ENCODE measurements around the gene PITPNB.

PITPNB gene

GRCh38 chr22:27919222-27919941 lies at the start of gene PITPNB:
TSS of gene PITPNB (minus strand) at chr22:27919256. CDS start at chr22:27919191, 65 bp downstream.
- peaks cover 91% of the 10 kb centered on the region for H3K79me2 ChIP-seq (ENCODE audit: control insufficient read depth, low read length)
- no peak for TF ChIP-seq EZH2phosphoT487 (IDR thresholded peaks at IDR 0.05; ENCODE audit: borderline replicate concordance, low read length)
- TF ChIP-seq, protein P1, sequence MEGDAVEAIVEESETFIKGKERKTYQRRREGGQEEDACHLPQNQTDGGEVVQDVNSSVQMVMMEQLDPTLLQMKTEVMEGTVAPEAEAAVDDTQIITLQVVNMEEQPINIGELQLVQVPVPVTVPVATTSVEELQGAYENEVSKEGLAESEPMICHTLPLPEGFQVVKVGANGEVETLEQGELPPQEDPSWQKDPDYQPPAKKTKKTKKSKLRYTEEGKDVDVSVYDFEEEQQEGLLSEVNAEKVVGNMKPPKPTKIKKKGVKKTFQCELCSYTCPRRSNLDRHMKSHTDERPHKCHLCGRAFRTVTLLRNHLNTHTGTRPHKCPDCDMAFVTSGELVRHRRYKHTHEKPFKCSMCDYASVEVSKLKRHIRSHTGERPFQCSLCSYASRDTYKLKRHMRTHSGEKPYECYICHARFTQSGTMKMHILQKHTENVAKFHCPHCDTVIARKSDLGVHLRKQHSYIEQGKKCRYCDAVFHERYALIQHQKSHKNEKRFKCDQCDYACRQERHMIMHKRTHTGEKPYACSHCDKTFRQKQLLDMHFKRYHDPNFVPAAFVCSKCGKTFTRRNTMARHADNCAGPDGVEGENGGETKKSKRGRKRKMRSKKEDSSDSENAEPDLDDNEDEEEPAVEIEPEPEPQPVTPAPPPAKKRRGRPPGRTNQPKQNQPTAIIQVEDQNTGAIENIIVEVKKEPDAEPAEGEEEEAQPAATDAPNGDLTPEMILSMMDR (IDR thresholded peaks at IDR 0.05; ENCODE audit: low read depth, low read length, poor library complexity, severe bottlenecking), result no peak
- H4K20me1 ChIP-seq (ENCODE audit: control insufficient read depth, insufficient read depth, low read depth, low read length), result peaks cover 37% of the 10 kb centered on the region
- H3K9me3 ChIP-seq (ENCODE audit: control insufficient read depth, insufficient read depth, low read length), result no peaks in the 10 kb centered on the region
- H3F3A ChIP-seq (ENCODE audit: control insufficient read depth, insufficient read depth), result no peaks in the 10 kb centered on the region
- no peaks in the 10 kb centered on the region for H3K27me3 ChIP-seq (ENCODE audit: control insufficient read depth, low read length)
- H3K4me1 ChIP-seq (ENCODE audit: control insufficient read depth, low read length), result peaks cover 47% of the 10 kb centered on the region
- peak within 1 kb of the TSS; percentile 91 for H3K4me2 ChIP-seq (ENCODE audit: low read length)
- H3K36me3 ChIP-seq (ENCODE audit: control insufficient read depth, low read length), result peaks cover 66% of the 10 kb centered on the region
- H3K9me2 ChIP-seq (replicated peaks; ENCODE audit: control insufficient read depth, low read length), result no peaks in the 10 kb centered on the region
- peak within 1 kb of the TSS; percentile 94 for H3K4me3 ChIP-seq (ENCODE audit: low read length)
- peak within 1 kb of the TSS; percentile 57 for H3K27ac ChIP-seq (ENCODE audit: low read depth, low read length)

DNA sequence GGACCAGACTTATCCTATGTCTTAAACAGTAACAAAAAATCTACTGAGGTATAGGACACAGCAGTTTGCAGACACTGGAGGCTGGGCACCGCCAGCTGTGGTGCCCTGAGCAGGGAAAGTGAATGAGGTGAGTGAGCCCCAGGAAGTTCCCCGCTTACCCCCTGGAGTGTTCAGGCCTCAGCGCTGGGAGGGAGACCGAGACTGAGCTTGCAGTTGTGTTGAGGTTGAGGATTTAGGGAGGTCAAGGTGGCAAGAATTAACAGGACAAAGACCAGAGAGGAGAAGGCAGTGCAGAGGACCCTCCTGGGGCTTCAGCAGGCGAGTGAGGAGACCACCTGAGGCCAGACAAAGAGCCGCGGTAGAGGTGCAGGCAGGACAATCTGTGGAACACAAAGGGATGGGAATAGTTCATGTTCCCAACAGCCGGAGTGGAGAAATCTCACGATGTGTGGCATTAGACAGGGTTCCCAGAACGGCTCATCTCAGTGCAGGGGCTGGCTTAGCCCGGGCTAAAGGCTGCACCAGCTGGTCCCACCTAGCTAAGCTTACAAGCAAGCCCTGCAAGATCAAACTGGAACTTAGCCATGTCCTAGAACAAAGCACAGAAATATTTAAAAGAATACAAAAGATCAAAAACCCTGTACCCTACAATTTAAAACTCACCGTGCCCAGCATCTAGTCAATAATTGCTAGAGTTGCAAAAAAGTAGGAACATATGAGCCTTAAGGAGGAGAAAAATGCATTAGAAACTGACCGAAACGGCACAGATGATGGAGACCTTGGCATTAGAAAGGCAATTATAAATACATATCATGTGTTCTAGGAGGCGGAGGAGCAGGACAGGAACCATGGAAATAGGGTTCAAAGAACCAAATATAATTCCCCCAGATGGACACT lies 47.4 kb upstream of the PITPNB start:
- TF ChIP-seq, protein P1 (IDR thresholded peaks at IDR 0.05; ENCODE audit: low read depth, low read length, poor library complexity, severe bottlenecking), result no peak
- TF ChIP-seq EZH2phosphoT487 (IDR thresholded peaks at IDR 0.05; ENCODE audit: borderline replicate concordance, low read length), result no peak
- Histone ChIP-seq H3K36me3 (ENCODE audit: control insufficient read depth, low read length) (no peaks in the 10 kb centered on the region), H3K27ac (ENCODE audit: low read depth, low read length) (no peak overlapping the region), H3K4me2 (ENCODE audit: low read length) (no peak overlapping the region), H4K20me1 (ENCODE audit: control insufficient read depth, insufficient read depth, low read depth, low read length) (no peaks in the 10 kb centered on the region), H3K9me2 (replicated peaks; ENCODE audit: control insufficient read depth, low read length) (no peaks in the 10 kb centered on the region), H3F3A (ENCODE audit: control insufficient read depth, insufficient read depth) (no peaks in the 10 kb centered on the region), H3K79me2 (ENCODE audit: control insufficient read depth, low read length) (no peaks in the 10 kb centered on the region), H3K9me3 (ENCODE audit: control insufficient read depth, insufficient read depth, low read length) (no peaks in the 10 kb centered on the region), H3K4me3 (ENCODE audit: low read length) (no peak overlapping the region), H3K4me1 (ENCODE audit: control insufficient read depth, low read length) (no peaks in the 10 kb centered on the region), H3K27me3 (ENCODE audit: control insufficient read depth, low read length) (no peaks in the 10 kb centered on the region)

DNA sequence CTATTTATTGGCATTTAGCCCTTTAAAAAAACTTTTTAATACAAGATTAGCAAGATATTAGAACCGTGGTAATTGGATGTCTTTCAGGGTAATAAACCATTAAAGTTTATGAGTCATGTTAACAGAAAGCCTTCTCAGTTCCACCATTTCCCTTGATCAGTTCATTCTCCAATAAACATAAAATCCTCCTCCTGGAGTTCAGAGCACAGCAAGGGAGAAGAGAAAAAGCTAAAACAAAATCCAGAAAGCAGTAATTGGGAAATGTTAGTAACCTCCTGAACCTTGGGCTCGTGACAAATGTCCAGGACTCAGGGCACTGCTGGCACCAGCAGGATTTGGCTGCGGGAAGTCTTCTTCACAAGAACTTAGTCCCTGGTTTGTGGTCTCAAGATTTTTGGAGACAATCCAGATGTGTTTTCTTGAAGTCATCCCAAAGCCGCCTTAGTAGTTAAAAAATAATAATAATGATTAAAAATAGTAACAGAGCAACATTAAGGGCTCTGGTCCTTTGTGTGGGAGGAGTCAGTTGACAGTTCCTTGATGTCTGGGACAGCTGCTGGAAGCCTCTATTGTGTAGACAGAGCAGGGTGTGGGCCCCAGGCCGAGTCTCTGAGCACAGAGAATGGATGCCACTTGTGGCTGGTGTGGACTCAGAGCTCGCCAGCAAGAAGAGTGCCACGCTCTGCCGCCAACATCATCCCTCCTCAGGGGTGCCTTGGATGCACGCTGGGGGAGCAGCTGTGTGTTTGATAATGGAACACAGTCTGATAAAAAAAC lies 43.4 kb upstream of the PITPNB start:
- no peak for TF ChIP-seq EZH2phosphoT487 (IDR thresholded peaks at IDR 0.05; ENCODE audit: borderline replicate concordance, low read length)
- H3K4me1 ChIP-seq (ENCODE audit: control insufficient read depth, low read length), result no peaks in the 10 kb centered on the region
- H3F3A ChIP-seq (ENCODE audit: control insufficient read depth, insufficient read depth), result no peaks in the 10 kb centered on the region
- no peaks in the 10 kb centered on the region for H3K9me2 ChIP-seq (replicated peaks; ENCODE audit: control insufficient read depth, low read length)
- no peaks in the 10 kb centered on the region for H3K36me3 ChIP-seq (ENCODE audit: control insufficient read depth, low read length)
- H3K9me3 ChIP-seq (ENCODE audit: control insufficient read depth, insufficient read depth, low read length), result no peaks in the 10 kb centered on the region; the same call in 1 of the 2 replicates
- no peak overlapping the region for H3K27ac ChIP-seq (ENCODE audit: low read depth, low read length)
- no peak overlapping the region for H3K4me2 ChIP-seq (ENCODE audit: low read length)
- H3K79me2 ChIP-seq (ENCODE audit: control insufficient read depth, low read length), result no peaks in the 10 kb centered on the region
- H3K27me3 ChIP-seq (ENCODE audit: control insufficient read depth, low read length), result no peaks in the 10 kb centered on the region
- H4K20me1 ChIP-seq (ENCODE audit: control insufficient read depth, insufficient read depth, low read depth, low read length), result no peaks in the 10 kb centered on the region
- no peak overlapping the region for H3K4me3 ChIP-seq (ENCODE audit: low read length)
